HG03342 (cell line): ENCODE measurements around the gene SKIDA1.
"Not testable (repeated sequence)": the region's sequence is repeated elsewhere in the genome, so short reads cannot be mapped to it uniquely, and the experiment has no call there.

Experiments used
- ATAC-seq: cut with Tn5 transposase; IDR thresholded peaks from one replicate; pipeline ENCODE4 v1.9.1; 2021; ENCODE audit warnings: mild to moderate bottlenecking, moderate library complexity; ENCODE audit not compliant: unreplicated experiment

The SKIDA1 gene

DNA sequence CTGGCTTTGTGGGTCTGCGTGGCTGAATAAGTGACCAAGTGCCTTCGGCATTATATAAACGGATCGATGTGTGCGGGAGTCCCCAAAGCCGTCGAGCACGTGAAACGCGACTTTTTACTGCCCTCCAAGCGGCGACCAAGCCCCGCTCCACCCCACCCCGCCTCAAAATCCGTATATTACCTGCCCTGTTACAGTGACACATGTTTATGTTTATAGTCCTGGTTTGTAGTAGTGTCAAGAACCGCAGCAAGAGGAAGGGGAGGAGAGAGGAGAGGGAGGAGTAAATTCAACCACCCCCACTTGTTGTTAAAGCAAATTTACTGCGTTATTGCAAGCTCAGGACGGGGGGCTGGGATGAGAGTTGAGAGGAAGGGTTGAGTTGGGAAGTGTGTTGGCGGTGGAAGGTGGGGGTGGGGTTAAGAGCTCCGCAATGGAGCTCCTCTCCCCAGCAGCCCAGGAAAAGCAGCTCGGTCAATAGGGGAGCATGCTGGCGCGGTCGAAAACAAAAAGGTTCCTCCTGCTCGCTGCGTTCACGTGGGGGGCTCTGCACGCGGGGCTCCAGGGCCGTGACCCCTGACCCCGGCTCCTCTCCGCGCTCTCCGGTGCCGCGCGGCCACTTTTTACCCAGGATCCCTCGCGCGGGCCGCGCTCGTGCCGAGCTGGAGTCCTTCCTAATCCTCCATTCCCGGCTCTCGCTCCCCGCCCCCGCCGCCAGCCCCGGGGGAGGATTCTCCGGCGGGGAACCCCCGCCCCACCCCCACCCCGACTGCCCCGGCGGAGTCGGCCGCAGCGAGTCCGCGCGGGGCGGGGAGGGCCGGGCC is at the start of gene SKIDA1:
Gene SKIDA1, minus strand, starts transcription at position 316 of the 821 bp plus-strand sequence. CDS start 7,860 bp downstream, outside the sequence.
- peak; percentile 46 for ATAC-seq

DNA sequence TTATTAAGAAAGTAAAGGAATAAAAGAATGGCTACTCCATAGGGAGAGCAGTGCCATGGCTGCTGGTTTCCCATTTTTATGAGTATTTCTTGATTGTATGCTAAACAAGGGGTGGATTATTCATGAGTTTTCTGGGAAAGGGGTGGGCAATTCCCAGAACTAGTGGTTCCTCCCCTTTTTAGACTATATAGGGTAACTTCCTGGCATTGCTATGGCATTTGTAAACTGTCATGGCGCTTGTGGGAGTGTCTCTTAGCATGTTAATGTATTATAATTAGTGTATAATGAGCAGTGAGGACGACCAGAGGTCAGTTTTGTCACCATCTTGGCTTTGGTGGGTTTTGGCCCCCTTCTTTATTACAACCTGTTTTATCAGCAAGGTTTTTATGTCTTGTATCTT is 49.0 kb upstream of the SKIDA1 start:
- not testable (repeated sequence) for ATAC-seq

DNA sequence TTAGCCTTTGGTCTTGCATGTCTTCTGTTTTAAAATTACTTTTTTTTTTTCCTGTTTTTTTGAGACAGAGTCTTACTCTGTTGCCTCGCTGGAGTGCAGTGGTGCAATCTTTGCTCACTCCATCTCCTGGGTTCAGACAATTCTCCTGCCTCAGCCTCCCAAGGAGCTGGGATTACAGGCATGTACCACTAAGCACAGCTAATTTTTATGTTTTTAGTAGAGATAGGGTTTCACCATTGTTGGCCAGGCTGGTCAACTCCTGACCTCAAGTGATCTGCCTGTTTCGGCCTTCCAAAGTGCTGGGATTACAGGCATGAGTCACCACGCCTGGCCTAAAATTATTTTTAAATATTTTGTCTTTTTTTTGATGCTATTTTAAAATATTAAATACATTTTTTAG is 47.1 kb upstream of the SKIDA1 start:
- no peak for ATAC-seq

DNA sequence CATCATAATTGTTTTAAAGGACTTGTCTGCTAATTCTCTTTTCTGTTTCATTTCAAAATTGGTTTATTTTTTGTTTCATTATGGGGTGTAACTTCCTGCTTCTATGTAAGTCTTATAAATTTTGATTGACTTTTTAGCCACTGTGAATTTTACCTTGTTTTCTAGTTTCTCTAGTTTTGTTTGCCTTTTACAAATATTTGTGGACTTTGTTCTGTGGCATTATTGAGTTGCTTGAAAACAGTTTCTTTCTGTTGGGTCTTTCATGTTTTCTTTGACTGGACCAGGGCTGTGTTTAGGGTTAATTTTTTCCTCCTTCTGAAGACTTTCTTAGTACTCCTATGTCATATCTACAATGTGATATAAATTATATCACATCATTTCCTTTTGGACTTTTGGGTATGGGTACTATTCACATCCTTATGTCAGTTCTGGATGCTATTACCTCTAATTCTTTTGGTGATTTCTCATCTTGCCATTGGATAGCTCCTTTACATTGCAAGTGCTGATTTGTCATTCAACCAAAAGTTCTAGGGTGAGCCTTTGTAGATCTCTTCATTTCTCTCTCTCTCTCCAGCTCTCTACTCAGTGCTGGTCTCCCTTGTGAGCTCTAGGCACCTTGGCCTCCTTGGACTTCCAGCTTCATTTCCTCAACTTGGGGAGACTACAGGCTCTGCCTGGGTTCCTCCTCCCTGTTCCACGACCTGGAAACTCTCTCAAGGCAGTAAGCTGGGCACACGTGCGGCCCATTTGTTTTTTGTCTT is 45.5 kb upstream of the SKIDA1 start:
- no peak for ATAC-seq

- not testable (repeated sequence) for ATAC-seq
These were observed 33.5 kb upstream of the SKIDA1 start for GRCh38 chr10:21558984-21559383.

DNA sequence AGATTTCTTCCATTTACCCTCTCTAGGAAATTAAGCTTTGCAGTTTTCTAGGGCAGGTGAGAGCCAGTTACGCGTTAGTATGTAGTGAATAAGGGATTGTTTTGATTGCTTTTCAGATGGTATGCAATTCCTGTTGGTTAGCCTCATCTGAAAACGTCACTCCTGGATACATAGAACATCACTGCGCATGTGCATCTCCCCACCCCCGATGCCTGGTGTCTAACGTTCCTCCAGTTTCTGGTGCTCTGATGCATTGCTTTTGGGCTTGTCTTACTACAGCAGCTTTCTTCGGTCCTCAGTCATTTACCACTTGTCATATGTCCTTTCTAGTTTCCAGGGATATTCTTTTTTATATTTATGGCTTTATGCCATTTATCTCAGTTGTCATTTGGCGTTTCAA is 31.0 kb upstream of the SKIDA1 start:
- no peak for ATAC-seq

DNA sequence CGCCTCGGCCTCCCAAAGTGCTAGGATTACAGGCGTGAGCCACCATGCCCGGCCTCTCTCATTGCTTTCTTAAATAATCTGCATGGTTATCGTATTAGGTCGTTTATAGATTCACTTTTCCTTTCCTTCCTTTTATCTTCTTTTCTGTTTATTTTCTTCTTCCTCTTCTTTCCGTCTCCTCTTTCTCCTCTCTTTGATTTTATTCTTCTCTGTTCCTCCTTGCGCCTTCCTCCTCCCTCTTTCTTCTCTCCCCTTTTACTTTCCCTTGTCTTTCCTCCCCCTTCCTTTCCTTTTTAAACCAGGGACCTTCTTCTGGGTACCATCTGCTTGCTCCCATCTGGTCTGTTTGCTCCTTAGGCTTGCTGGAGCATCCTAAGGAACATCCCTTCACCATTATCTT is 27.2 kb upstream of the SKIDA1 start:
- ATAC-seq, result no peak

GRCh38 chr10:21547246-21547645 is 21.8 kb upstream of the SKIDA1 start:
- no peak for ATAC-seq

- ATAC-seq, result not testable (repeated sequence)
These were observed 15.2 kb upstream of the SKIDA1 start for GRCh38 chr10:21540701-21541100.

DNA sequence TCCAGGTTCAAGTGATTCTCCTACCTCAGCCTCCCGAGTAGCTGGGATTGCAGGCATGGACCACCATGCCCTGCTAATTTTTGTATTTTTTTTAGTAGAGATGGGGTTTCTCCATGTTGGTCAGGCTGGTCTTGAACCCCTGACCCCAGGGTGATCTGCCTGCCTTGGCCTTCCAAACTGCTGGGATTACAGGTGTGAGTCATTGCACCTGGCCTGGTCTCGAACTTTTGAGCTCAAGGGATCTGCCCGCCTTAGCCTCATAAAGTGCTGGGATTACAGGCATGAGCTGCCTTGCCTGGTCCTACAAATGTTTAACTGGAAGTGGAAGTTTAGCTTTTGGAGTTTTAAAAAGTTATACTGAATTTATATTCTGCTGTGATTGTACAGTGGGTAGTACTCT is 11.4 kb upstream of the SKIDA1 start:
- ATAC-seq, result no peak

DNA sequence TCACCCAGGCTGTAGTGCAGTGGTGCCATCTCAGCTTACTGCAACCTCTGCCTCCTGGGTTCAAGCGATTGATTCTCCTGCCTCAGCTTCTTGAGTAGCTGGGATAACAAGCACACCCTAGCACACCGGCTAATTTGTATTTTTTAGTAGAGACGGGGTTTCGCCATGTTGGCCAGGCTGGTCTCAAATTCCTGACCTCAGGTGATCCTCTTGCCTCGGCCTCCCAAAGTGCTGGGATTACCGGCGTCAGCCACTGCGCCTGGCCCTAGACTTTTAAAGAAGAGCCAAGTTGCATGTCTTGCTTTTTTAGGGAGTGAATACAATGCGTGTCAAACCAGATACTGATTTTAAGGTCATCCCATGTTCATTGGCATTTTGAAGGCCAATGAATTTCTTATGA is 10.5 kb upstream of the SKIDA1 start:
- ATAC-seq, result not testable (repeated sequence)

DNA sequence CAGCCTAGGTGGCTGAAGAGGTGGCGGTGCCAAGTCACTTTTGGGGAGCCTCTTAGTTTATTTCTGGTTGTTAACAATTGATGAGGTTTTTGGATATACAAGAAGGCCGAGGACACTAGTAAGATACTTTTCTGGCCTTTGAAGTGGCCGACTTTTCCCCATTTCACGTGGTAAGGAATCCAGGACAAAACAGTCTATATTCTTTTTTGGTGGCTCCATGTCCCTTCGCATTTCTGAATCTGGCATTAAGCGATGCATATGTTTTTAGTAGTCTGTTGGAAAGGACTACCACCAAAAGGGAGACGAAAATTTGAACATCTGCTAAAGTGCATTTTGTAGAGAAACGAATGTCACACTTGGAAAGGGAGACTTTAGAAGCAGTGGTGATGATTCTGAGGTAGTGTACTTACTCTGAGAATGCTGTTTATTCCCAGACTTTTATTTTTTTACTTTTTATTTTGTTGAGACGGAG is 10.0 kb upstream of the SKIDA1 start:
- ATAC-seq, result no peak

DNA sequence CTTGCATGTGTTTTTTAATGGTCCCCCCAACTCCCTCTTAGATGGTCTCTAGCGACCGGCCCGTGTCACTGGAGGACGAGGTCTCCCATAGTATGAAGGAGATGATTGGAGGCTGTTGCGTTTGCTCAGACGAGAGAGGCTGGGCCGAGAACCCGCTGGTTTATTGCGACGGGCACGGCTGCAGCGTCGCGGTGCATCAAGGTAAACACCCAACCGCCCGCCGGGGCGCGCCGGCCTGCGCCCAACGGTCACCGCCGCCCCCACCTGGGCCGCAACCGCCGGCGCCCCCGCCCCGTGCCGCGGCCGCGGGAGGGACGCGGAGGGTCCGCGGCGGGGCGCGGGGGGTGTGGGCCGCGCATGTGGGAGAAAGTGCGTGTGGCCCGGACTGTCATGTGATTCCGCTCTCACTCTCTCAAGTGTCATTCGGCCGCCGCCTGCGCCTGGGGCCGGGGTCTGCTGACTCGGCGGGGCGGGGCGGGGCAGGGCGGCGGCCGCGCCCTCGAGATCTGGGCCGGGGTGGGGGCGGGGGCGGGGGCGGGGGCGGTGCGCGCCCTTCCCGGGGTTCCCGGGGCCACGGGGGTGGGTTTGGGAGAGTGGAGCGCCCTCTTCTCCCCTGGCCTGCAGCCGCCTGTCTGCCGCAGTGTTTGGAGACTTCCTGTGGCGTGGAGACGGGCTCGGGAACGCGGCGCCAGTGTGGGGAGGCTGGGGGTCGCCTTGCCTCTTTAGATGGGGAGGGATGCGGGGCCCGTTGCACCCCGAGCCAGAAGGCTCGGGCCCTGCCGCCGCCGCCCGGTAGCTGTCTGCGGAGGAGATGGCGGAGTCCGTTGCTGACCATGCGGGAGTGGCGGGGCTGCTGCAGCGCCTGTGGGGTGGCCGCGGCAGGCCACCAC is 9.4 kb upstream of the SKIDA1 start:
- ATAC-seq, result peak; percentile 15

- ATAC-seq, result no peak
These were observed 8.8 kb upstream of the SKIDA1 start for GRCh38 chr10:21534280-21534586.

DNA sequence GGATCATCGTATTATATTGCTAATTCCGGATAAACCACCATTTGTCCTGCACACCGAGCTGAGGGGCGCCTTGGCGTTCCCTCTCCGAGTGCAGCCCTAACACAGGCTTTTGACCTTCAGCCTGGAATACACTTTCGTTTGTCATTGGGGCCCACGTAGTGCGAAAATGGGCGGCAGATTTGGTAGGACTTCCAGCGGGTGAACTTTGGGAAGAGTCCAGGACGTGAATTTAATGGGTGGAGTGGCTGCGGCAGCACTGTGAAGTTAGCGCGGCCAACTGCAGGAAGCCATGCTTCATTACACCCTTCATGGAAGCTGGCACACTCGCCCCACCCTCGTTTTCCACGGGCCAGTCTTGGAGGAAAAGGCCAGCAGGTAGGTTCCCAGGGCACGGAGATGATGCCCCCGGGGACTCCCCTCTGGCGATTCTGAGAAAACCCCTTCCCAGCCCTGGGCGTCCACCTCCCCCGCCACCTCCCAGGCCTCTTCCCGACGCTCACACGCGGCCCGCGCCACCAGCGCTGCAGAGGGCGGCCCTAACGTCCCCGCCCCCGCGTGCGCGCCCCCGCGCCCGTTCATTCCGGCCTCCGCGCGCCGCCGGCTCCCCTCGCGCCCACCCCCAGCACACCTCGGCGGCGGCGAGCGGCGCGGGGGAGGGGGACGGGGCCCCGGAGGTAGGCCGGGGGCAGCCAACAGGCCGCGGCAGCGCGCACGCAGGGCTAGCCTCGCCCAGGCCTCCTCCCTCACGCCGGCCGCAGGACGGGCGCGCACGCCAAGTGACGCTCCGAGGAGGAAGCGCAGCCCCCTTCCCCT is 8.2 kb upstream of the SKIDA1 start, which contains the start of gene MLLT10:
Gene MLLT10, plus strand, starts transcription at position 766 of the 813 bp plus-strand sequence. CDS start 413 bp downstream, outside the sequence.
- ATAC-seq, result peak; percentile 92

GRCh38 chr10:21532694-21533466 is 7.4 kb upstream of the SKIDA1 start:
- no peak for ATAC-seq

DNA sequence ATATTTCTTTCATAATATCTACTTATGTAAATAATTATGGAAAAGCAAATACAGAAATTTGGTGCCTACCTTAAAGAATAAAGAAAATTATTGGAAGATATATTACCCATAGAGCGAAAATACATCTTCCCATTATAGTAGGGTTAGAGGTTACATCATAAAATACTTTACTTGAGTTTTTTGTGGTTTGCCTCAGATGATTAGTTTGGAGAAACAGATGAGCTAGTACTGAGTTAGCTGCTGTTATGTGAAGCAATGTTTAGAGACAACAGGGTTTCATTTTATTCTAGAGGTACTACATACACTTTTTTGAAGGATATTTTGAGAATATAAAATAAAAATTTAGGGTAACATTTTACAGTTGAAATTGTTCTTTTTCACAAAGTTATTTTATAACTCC is 5.7 kb upstream of the SKIDA1 start:
- ATAC-seq, result no peak

- no peak for ATAC-seq
These were observed 5.2 kb upstream of the SKIDA1 start for GRCh38 chr10:21530641-21531040.

DNA sequence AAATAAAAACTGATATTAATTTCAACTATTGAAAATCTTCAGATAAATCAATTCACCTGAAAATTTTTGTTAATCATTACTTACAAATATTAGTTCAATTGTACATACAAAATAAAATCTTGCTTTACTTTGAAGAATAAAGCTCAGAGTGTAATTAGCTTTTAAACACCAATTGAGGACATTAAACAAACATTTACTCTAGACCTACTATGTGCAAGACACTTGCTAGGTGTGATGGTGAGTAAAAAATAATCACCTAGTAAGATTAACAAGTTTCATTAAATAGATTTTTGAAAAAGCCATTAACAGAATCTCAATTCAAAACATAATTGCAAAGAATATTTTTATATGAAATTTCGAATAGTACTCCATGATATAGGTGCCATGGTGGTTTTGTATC is 4.7 kb upstream of the SKIDA1 start:
- no peak for ATAC-seq
